PC-9 (cell line): Measurements from ENCODE around the gene TSPAN18. TPM values are rescaled to one million over a fixed set of nuclear protein-coding genes. Genes with fewer than 3 reads are reported as not detected.

ENCODE experiments used
- BruUV-seq: library from RNA; stranded (reverse); fragments of 400-500 nt; replicated peaks from 2 replicates; lab custom pipeline; 2021; lab: Mats Ljungman, UMichigan
- CTCF ChIA-PET: fragments of 300-600 bp; sonication (Branson Sonifier 250); formaldehyde crosslinking; loops from one replicate; lab custom pipeline; 2022; ENCODE audit warnings: antibody characterized with exemption; lab: Charles Lee
- POLR2A ChIA-PET: fragments of 300-600 bp; sonication (Branson Sonifier 250); formaldehyde crosslinking; loops from one replicate; lab custom pipeline; 2022; ENCODE audit warnings: antibody characterized with exemption; ENCODE audit not compliant: unreplicated experiment; lab: Charles Lee
- DNase-seq, 2 experiments: peaks; one replicate each; pipeline versions ENCODE4 v3.0.0 to v3.0.0-alpha.2; 2015 to 2022; ENCODE audit warnings: mixed read lengths in 1 of 2
- H2AFZ ChIP-seq: fragments of 200-600 bp; sonication (generic); 2 replicates; pipeline ENCODE4 v1.8.1; 2017; ENCODE audit warnings: antibody characterized with exemption
- H3F3A ChIP-seq: fragments of 200-600 bp; sonication (generic); 2 replicates; pipeline ENCODE4 v1.8.1; 2017; ENCODE audit warnings: antibody characterized with exemption, mild to moderate bottlenecking, low read depth; ENCODE audit not compliant: insufficient read depth
- H3K27ac ChIP-seq: fragments of 200-600 bp; sonication (generic); 2 replicates; pipeline ENCODE4 v1.6.1; 2016; ENCODE audit warnings: mixed run types
- H3K27me3 ChIP-seq: fragments of 200-600 bp; sonication (generic); 2 replicates; pipeline ENCODE4 v1.6.1; 2016; ENCODE audit warnings: low read depth, mixed run types; ENCODE audit not compliant: insufficient read depth
- H3K36me3 ChIP-seq: fragments of 200-600 bp; sonication (generic); 2 replicates; pipeline ENCODE4 v1.6.1; 2016; ENCODE audit warnings: low read depth, mixed run types
- H3K4me1 ChIP-seq: fragments of 200-600 bp; sonication (generic); replicated peaks from 2 replicates; pipeline ENCODE4 v1.6.1; 2016; ENCODE audit warnings: mixed run types; ENCODE audit not compliant: insufficient read depth
- H3K4me2 ChIP-seq: fragments of 200-600 bp; sonication (generic); 2 replicates; pipeline ENCODE4 v1.6.1; 2017; ENCODE audit warnings: mixed run types
- H3K4me3 ChIP-seq: fragments of 200-600 bp; sonication (generic); 2 replicates; pipeline ENCODE4 v1.6.1; 2016; ENCODE audit warnings: mixed run types
- H3K79me2 ChIP-seq: fragments of 200-600 bp; sonication (generic); 2 replicates; pipeline ENCODE4 v1.6.1; 2017; ENCODE audit warnings: low read depth, mixed run types
- H3K9me2 ChIP-seq: fragments of 200-600 bp; sonication (generic); 2 replicates; pipeline ENCODE4 v1.8.1; 2017; ENCODE audit warnings: mild to moderate bottlenecking; ENCODE audit not compliant: insufficient read depth
- H3K9me3 ChIP-seq: fragments of 200-600 bp; sonication (generic); 2 replicates; pipeline ENCODE4 v1.8.1; 2016; ENCODE audit warnings: low read depth; ENCODE audit not compliant: insufficient read depth
- H4K20me1 ChIP-seq: fragments of 200-600 bp; sonication (generic); 2 replicates; pipeline ENCODE4 v1.8.1; 2017; ENCODE audit not compliant: insufficient read depth
- CTCF ChIP-seq: fragments of 200-600 bp; sonication (generic); conservative IDR thresholded peaks from 2 replicates; pipeline ENCODE4 v1.6.1; 2017; ENCODE audit warnings: mixed run types, antibody characterized with exemption, mild to moderate bottlenecking, moderate library complexity
- EZH2 ChIP-seq: fragments of 200-600 bp; sonication (generic); IDR thresholded peaks from 2 replicates; pipeline ENCODE4 v1.8.0; 2017; ENCODE audit warnings: antibody characterized with exemption, low read depth
- intact Hi-C: fragments of 100-400 bp; cut with micrococcal nuclease; formaldehyde crosslinking; loops from one replicate; pipeline ENCODE4 v1.10.0; 2022; ENCODE audit not compliant: unreplicated experiment
- total RNA-seq: library from RNA; stranded (reverse); gene quantifications from 2 replicates; pipeline ENCODE4 v1.2.3, GENCODE V29; 2021

The TSPAN18 gene
- total RNA-seq, 1 experiment from 2014 or later: not detected

- POLR2A ChIA-PET: no interaction called here
- no TSS peak for BruUV-seq
- CTCF ChIA-PET: no interaction called here
- no peak for TF ChIP-seq EZH2
- TF ChIP-seq CTCF: no peak
- H3K27ac ChIP-seq: no peak overlapping the region
- no peaks in the 10 kb centered on the region for H3K79me2 ChIP-seq
- H2AFZ ChIP-seq: no peak overlapping the region
- no peaks in the 10 kb centered on the region for H3F3A ChIP-seq
- H4K20me1 ChIP-seq: no peaks in the 10 kb centered on the region
- H3K4me2 ChIP-seq: no peak overlapping the region
- H3K4me1 ChIP-seq: no peaks in the 10 kb centered on the region
- no peak overlapping the region for H3K4me3 ChIP-seq
- H3K9me2 ChIP-seq: no peaks in the 10 kb centered on the region
- H3K36me3 ChIP-seq: no peaks in the 10 kb centered on the region
- peak in 1 of 2 experiments; percentile 42 for DNase-seq
- H3K27me3 ChIP-seq: peaks cover 40% of the 10 kb centered on the region
- intact Hi-C loops: no loop called here
- no peaks in the 10 kb centered on the region for H3K9me3 ChIP-seq
These were observed 88.3 kb downstream of the TSPAN18 start for GRCh38 chr11:44814881-44815592.

GRCh38 chr11:44815917-44816456 is 89.2 kb downstream of the TSPAN18 start:
- Histone ChIP-seq H3K27me3 (peaks cover 42% of the 10 kb centered on the region), H3F3A (no peaks in the 10 kb centered on the region), H3K36me3 (no peaks in the 10 kb centered on the region), H3K4me3 (no peak overlapping the region), H4K20me1 (no peaks in the 10 kb centered on the region), H3K27ac (no peak overlapping the region), H3K9me2 (no peaks in the 10 kb centered on the region), H3K79me2 (no peaks in the 10 kb centered on the region), H3K4me1 (no peaks in the 10 kb centered on the region), H2AFZ (no peak overlapping the region), H3K4me2 (no peak overlapping the region), H3K9me3 (no peaks in the 10 kb centered on the region)
- DNase-seq: no peak
- ChIA-PET CTCF (no interaction called here), POLR2A (no interaction called here)
- no TSS peak for BruUV-seq
- intact Hi-C loops: no loop called here
- TF ChIP-seq CTCF (no peak), EZH2 (no peak)

GRCh38 chr11:44816761-44817160 is 90.0 kb downstream of the TSPAN18 start:
- DNase-seq: no peak

More at GRCh38 chr11:44816761-44817160, 90.0 kb downstream of the TSPAN18 start:
- H3K27ac ChIP-seq: no peak overlapping the region
- TF ChIP-seq EZH2: no peak
- no peak for TF ChIP-seq CTCF
- no peaks in the 10 kb centered on the region for H3K9me3 ChIP-seq
- intact Hi-C loops: no loop called here
- no peaks in the 10 kb centered on the region for H4K20me1 ChIP-seq
- H3K36me3 ChIP-seq: no peaks in the 10 kb centered on the region
- H3K27me3 ChIP-seq: peaks cover 48% of the 10 kb centered on the region
- no TSS peak for BruUV-seq
- no peak overlapping the region for H2AFZ ChIP-seq
- ChIA-PET POLR2A (no interaction called here), CTCF (no interaction called here)
- no peaks in the 10 kb centered on the region for H3K9me2 ChIP-seq
- H3F3A ChIP-seq: no peaks in the 10 kb centered on the region
- no peak overlapping the region for H3K4me3 ChIP-seq
- H3K79me2 ChIP-seq: no peaks in the 10 kb centered on the region
- H3K4me2 ChIP-seq: no peak overlapping the region
- H3K4me1 ChIP-seq: no peaks in the 10 kb centered on the region
